IPS-15b (cell line): ENCODE data around the gene PLCB4.

Experiments
- H3K27me3 ChIP-seq: one replicate; pipeline ENCODE4 v1.6.1; 2013; ENCODE audit warnings: low read length; ENCODE audit not compliant: control insufficient read depth, insufficient read depth
- H3K36me3 ChIP-seq: one replicate; pipeline ENCODE4 v1.6.1; 2013; ENCODE audit warnings: low read length; ENCODE audit not compliant: control insufficient read depth, insufficient read depth
- H3K4me1 ChIP-seq: one replicate; pipeline ENCODE4 v1.6.1; 2013; ENCODE audit warnings: mild to moderate bottlenecking, low read length; ENCODE audit not compliant: control insufficient read depth, insufficient read depth
- H3K4me3 ChIP-seq: one replicate; pipeline ENCODE4 v1.5.1; 2013; ENCODE audit warnings: low read depth, low read length
- H3K9ac ChIP-seq: one replicate; pipeline ENCODE4 v1.6.1; 2013; ENCODE audit warnings: low read depth, mild to moderate bottlenecking, low read length
- H3K9me3 ChIP-seq: one replicate; pipeline ENCODE4 v1.6.1; 2013; ENCODE audit warnings: mild to moderate bottlenecking, low read length; ENCODE audit not compliant: control insufficient read depth, insufficient read depth

Gene PLCB4

GRCh38 chr20:9196110-9196509, 127.2 kb downstream of the PLCB4 start:
- Histone ChIP-seq H3K27me3 (no peaks in the 10 kb centered on the region), H3K36me3 (no peaks in the 10 kb centered on the region), H3K9me3 (no peaks in the 10 kb centered on the region), H3K4me3 (no peak overlapping the region), H3K9ac (no peak overlapping the region), H3K4me1 (peaks cover 15% of the 10 kb centered on the region)

- no peaks in the 10 kb centered on the region for H3K9me3 ChIP-seq
- peaks cover 15% of the 10 kb centered on the region for H3K4me1 ChIP-seq
- no peaks in the 10 kb centered on the region for H3K36me3 ChIP-seq
- no peak overlapping the region for H3K4me3 ChIP-seq
- no peaks in the 10 kb centered on the region for H3K27me3 ChIP-seq
- no peak overlapping the region for H3K9ac ChIP-seq
Measured at GRCh38 chr20:9198460-9198859, 129.6 kb downstream of the PLCB4 start.

GRCh38 chr20:9200196-9200595, 131.3 kb downstream of the PLCB4 start:
- Histone ChIP-seq H3K9ac (no peak overlapping the region), H3K9me3 (no peaks in the 10 kb centered on the region), H3K27me3 (no peaks in the 10 kb centered on the region), H3K4me1 (peaks cover 13% of the 10 kb centered on the region), H3K36me3 (no peaks in the 10 kb centered on the region), H3K4me3 (no peak overlapping the region)

GRCh38 chr20:9200620-9201019, 131.7 kb downstream of the PLCB4 start:
- no peaks in the 10 kb centered on the region for H3K9me3 ChIP-seq
- peaks cover 11% of the 10 kb centered on the region for H3K4me1 ChIP-seq
- no peak overlapping the region for H3K9ac ChIP-seq
- no peaks in the 10 kb centered on the region for H3K36me3 ChIP-seq
- no peak overlapping the region for H3K4me3 ChIP-seq
- no peaks in the 10 kb centered on the region for H3K27me3 ChIP-seq

- H3K4me3 ChIP-seq, result no peak overlapping the region
- H3K9ac ChIP-seq, result no peak overlapping the region
- H3K4me1 ChIP-seq, result peaks cover 6% of the 10 kb centered on the region
- no peaks in the 10 kb centered on the region for H3K36me3 ChIP-seq
- H3K27me3 ChIP-seq, result no peaks in the 10 kb centered on the region
- no peaks in the 10 kb centered on the region for H3K9me3 ChIP-seq
Measured at GRCh38 chr20:9202420-9203080, 133.7 kb downstream of the PLCB4 start.

GRCh38 chr20:9203081-9203447, 134.2 kb downstream of the PLCB4 start:
- no peaks in the 10 kb centered on the region for H3K9me3 ChIP-seq
- H3K9ac ChIP-seq, result no peak overlapping the region
- no peaks in the 10 kb centered on the region for H3K36me3 ChIP-seq
- H3K27me3 ChIP-seq, result no peaks in the 10 kb centered on the region
- no peak overlapping the region for H3K4me3 ChIP-seq
- peaks cover 6% of the 10 kb centered on the region for H3K4me1 ChIP-seq

GRCh38 chr20:9204979-9205378, 136.1 kb downstream of the PLCB4 start:
- Histone ChIP-seq H3K27me3 (no peaks in the 10 kb centered on the region), H3K4me3 (no peak overlapping the region), H3K36me3 (no peaks in the 10 kb centered on the region), H3K9ac (no peak overlapping the region), H3K4me1 (peaks cover 6% of the 10 kb centered on the region), H3K9me3 (no peaks in the 10 kb centered on the region)

- Histone ChIP-seq H3K36me3 (no peaks in the 10 kb centered on the region), H3K4me1 (peaks cover 2% of the 10 kb centered on the region), H3K4me3 (no peak overlapping the region), H3K9ac (no peak overlapping the region), H3K9me3 (no peaks in the 10 kb centered on the region), H3K27me3 (no peaks in the 10 kb centered on the region)
Measured at GRCh38 chr20:9206486-9206885, 137.6 kb downstream of the PLCB4 start.

GRCh38 chr20:9207253-9207652, 138.4 kb downstream of the PLCB4 start:
- no peaks in the 10 kb centered on the region for H3K36me3 ChIP-seq
- peaks cover 2% of the 10 kb centered on the region for H3K4me1 ChIP-seq
- H3K9ac ChIP-seq, result no peak overlapping the region
- no peak overlapping the region for H3K4me3 ChIP-seq
- no peaks in the 10 kb centered on the region for H3K27me3 ChIP-seq
- H3K9me3 ChIP-seq, result no peaks in the 10 kb centered on the region

- Histone ChIP-seq H3K27me3 (no peaks in the 10 kb centered on the region), H3K9ac (no peak overlapping the region), H3K4me3 (no peak overlapping the region), H3K4me1 (peaks cover 2% of the 10 kb centered on the region), H3K36me3 (no peaks in the 10 kb centered on the region), H3K9me3 (no peaks in the 10 kb centered on the region)
Measured at GRCh38 chr20:9210356-9210755, 141.5 kb downstream of the PLCB4 start.

- H3K27me3 ChIP-seq, result no peaks in the 10 kb centered on the region
- H3K4me1 ChIP-seq, result no peaks in the 10 kb centered on the region
- no peak overlapping the region for H3K9ac ChIP-seq
- no peak overlapping the region for H3K4me3 ChIP-seq
- H3K36me3 ChIP-seq, result no peaks in the 10 kb centered on the region
- H3K9me3 ChIP-seq, result no peaks in the 10 kb centered on the region
Measured at GRCh38 chr20:9211016-9211760, 142.3 kb downstream of the PLCB4 start.

- H3K36me3 ChIP-seq, result no peaks in the 10 kb centered on the region
- no peaks in the 10 kb centered on the region for H3K27me3 ChIP-seq
- H3K4me3 ChIP-seq, result no peak overlapping the region
- no peaks in the 10 kb centered on the region for H3K4me1 ChIP-seq
- H3K9ac ChIP-seq, result no peak overlapping the region
- H3K9me3 ChIP-seq, result no peaks in the 10 kb centered on the region
Measured at GRCh38 chr20:9212735-9213134, 143.8 kb downstream of the PLCB4 start.
